Fibroblast of mammary gland (primary cell): ENCODE data around the gene PALS1.

ENCODE experiments used
- DNase-seq: peaks from one replicate; pipeline ENCODE4 v3.0.0-alpha.2; 2010; ENCODE audit warnings: low read depth
- H3K4me3 ChIP-seq: 2 replicates; pipeline ENCODE4 v1.5.1; 2011; ENCODE audit warnings: low read depth, mild to moderate bottlenecking, low read length, moderate library complexity; ENCODE audit not compliant: control insufficient read depth
- TF ChIP-seq, protein P1 (sequence below): conservative IDR thresholded peaks from 2 replicates; pipeline ENCODE4 v1.5.1; 2011; ENCODE audit warnings: low read depth, low read length, inconsistent platforms; ENCODE audit not compliant: control insufficient read depth, insufficient read depth

PALS1 gene

DNA sequence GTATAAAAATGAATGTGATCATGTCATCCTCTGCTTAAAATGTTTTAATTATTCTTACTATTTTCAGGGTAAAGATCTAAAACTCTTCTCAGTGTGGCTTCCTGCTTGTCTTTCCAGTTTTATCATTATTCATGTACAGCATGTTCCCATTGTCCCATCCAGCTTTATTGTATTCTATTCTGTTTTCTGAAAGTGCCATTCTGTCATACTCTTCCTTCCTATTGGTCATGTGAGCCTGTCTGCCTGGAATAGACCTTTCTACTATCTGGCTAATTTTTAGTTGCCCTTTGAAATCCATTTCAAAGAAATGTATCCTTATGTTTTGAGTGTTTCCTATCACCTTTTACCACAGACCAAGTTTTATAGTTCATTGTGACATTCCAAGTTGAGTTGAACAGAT lies 34.9 kb downstream of the PALS1 start:
- no peak overlapping the region for H3K4me3 ChIP-seq
- TF ChIP-seq, protein P1, sequence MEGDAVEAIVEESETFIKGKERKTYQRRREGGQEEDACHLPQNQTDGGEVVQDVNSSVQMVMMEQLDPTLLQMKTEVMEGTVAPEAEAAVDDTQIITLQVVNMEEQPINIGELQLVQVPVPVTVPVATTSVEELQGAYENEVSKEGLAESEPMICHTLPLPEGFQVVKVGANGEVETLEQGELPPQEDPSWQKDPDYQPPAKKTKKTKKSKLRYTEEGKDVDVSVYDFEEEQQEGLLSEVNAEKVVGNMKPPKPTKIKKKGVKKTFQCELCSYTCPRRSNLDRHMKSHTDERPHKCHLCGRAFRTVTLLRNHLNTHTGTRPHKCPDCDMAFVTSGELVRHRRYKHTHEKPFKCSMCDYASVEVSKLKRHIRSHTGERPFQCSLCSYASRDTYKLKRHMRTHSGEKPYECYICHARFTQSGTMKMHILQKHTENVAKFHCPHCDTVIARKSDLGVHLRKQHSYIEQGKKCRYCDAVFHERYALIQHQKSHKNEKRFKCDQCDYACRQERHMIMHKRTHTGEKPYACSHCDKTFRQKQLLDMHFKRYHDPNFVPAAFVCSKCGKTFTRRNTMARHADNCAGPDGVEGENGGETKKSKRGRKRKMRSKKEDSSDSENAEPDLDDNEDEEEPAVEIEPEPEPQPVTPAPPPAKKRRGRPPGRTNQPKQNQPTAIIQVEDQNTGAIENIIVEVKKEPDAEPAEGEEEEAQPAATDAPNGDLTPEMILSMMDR, result no peak
- DNase-seq, result no peak

DNA sequence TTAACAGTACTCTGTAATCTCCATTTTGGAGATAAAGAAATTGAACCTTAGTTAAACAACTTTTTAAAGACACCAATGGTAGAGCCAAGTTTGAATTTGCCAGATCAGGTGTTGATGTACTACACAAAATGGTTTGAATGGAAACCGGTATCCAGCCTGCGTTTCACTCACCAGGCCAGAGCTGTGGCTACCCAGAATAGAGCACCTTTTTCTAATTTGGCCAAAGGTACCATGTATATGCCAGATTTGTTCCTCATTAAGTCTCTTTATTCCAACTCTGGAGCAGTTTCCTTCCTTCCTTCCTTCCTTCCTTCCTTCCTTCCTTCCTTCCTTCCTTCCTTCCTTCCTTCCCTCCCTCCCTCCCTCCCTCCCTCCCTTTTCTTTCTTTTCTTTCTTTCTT lies 39.3 kb downstream of the PALS1 start:
- no peak overlapping the region for H3K4me3 ChIP-seq
- no peak for DNase-seq
- TF ChIP-seq, protein P1, result no peak

DNA sequence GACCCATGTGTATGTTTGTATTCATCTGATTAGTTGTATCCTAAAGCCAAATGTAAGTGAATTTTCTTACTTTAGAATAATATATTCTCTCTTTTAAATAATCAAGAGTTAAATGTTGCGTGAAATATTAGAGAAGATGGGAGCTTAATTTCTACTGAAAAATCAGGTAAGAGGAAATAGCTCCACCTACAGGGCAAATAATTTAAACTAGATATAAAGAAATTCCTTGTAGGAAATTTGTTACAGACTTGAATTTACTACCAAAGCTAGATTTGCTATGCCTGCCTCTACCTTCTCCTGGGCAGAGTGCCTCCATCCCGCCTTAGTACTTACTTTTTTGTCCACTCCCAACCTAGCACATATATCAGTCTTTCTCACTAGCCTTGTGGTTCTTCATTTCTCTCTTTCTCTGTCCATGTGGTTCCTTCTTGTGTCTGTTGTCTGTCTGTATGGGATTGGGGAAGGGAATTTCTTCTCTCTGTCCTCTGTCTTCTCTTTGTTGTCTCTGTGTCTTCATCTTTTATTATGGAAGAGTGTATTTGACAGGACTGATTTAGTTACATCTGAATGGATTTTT lies 44.7 kb downstream of the PALS1 start:
- H3K4me3 ChIP-seq, result no peak overlapping the region
- TF ChIP-seq, protein P1, result peak; percentile 45
- DNase-seq, result peak; percentile 61
